NB4 (cell line): ENCODE data around the gene SMAD9.

Experiments used
- POLR2A ChIP-seq: IDR thresholded peaks from 2 replicates; pipeline ENCODE4 v1.6.1; 2011; ENCODE audit warnings: mild to moderate bottlenecking; ENCODE audit not compliant: insufficient read length; ENCODE audit errors: extremely low read depth
- TF ChIP-seq, protein P1 (sequence below): IDR thresholded peaks from one replicate; pipeline ENCODE4 v1.5.1; 2012; ENCODE audit warnings: low read depth, low read length

DNA sequence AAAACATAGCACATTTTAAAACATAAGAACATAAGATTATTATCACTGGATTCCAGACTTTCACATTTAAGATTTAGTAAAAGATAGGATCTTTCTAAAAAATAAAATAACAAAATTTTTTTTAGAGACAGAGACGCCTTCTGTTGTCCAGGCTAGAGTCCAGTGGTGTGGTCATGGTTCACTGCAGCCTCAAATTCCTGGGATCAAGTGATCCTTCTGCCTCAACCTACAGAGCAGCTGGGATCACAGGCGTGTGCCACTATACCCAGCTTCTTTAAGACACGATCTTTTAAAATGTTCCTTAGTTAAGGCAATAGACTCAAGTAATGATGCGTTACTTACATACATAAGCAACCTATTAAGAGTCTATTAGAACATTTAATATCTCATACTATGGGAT is 46.4 kb upstream of the SMAD9 start:
- TF ChIP-seq, protein P1, sequence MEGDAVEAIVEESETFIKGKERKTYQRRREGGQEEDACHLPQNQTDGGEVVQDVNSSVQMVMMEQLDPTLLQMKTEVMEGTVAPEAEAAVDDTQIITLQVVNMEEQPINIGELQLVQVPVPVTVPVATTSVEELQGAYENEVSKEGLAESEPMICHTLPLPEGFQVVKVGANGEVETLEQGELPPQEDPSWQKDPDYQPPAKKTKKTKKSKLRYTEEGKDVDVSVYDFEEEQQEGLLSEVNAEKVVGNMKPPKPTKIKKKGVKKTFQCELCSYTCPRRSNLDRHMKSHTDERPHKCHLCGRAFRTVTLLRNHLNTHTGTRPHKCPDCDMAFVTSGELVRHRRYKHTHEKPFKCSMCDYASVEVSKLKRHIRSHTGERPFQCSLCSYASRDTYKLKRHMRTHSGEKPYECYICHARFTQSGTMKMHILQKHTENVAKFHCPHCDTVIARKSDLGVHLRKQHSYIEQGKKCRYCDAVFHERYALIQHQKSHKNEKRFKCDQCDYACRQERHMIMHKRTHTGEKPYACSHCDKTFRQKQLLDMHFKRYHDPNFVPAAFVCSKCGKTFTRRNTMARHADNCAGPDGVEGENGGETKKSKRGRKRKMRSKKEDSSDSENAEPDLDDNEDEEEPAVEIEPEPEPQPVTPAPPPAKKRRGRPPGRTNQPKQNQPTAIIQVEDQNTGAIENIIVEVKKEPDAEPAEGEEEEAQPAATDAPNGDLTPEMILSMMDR = no peak
- TF ChIP-seq POLR2A = no peak
